ENCODE data around the gene MSGN1. TPM values are rescaled to one million over a fixed set of nuclear protein-coding genes. Genes with fewer than 3 reads are reported as not detected.
"Not testable (repeated sequence)": the region's sequence is repeated elsewhere in the genome, so short reads cannot be mapped to it uniquely, and the experiment has no call there.

MSGN1 gene
- total RNA-seq, 1 experiment from 2014 or later: not detected

DNA sequence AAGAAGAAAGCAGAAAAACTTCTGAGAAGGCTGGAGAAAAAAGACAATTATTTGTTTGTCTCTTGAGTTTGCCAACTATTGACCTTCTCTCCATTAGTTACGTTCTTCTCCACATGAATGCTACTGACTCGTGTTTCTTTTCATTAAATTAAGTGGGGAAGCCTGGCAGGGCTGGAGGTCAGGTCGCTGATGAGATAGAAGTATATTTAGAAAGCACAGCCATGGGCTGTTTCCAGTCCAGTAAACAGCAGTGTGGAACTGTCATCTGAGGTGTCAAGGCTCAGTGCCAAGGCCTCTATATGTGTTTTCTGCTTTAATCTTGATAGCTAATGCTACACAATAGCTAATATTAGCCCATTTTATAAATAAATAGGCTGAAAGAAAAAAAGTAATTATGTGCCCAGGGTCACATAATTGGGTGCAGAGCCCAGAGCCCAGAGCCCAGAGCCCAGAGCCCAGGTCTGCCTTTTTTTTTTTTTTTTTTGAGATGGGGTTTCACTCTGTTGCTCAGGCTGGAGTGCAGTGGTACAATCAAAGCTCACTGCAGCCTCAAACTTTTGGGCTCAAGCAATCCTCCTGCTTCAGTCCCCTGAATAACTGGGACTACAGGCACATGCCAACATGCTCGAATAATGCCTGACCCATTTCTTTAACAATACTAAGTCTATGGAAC lies 6.3 kb downstream of the MSGN1 start:
- no peak overlapping the region for H3K4ac ChIP-seq (ENCODE audit: low read depth, low read length)
- H3K18ac ChIP-seq (ENCODE audit: insufficient read length, low read depth, low read length): no peak overlapping the region
- H3K23ac ChIP-seq (ENCODE audit: insufficient read length, low read depth, low read length): no peak overlapping the region
- Mint-ChIP-seq H3K4me1 (peaks cover 32% of the 10 kb centered on the region in 2 experiments), H3K4me3 (no peak overlapping the region), H3K27me3 (ENCODE audit: low read depth) (peaks cover 42% of the 10 kb centered on the region), H3K36me3 (ENCODE audit: insufficient read depth in 1 of 3, low read depth in 3 of 3) (peaks cover 0 to 4% (median 0%) of the 10 kb centered on the region in 3 experiments; a peak in 1 of 7 replicates), H3K27ac (no peak overlapping the region), H3K9me3 (peaks cover 0 to 4% of the 10 kb centered on the region in 2 experiments; a peak in 3 of 5 replicates)
- H3K4me2 ChIP-seq (ENCODE audit: insufficient read depth, insufficient read length, low read length): no peak overlapping the region
- H2BK12ac ChIP-seq (ENCODE audit: insufficient read length, low read depth, low read length): no peak overlapping the region
- H2AK5ac ChIP-seq (ENCODE audit: insufficient read length, low read length): no peak overlapping the region
- TF ChIP-seq, protein P1, sequence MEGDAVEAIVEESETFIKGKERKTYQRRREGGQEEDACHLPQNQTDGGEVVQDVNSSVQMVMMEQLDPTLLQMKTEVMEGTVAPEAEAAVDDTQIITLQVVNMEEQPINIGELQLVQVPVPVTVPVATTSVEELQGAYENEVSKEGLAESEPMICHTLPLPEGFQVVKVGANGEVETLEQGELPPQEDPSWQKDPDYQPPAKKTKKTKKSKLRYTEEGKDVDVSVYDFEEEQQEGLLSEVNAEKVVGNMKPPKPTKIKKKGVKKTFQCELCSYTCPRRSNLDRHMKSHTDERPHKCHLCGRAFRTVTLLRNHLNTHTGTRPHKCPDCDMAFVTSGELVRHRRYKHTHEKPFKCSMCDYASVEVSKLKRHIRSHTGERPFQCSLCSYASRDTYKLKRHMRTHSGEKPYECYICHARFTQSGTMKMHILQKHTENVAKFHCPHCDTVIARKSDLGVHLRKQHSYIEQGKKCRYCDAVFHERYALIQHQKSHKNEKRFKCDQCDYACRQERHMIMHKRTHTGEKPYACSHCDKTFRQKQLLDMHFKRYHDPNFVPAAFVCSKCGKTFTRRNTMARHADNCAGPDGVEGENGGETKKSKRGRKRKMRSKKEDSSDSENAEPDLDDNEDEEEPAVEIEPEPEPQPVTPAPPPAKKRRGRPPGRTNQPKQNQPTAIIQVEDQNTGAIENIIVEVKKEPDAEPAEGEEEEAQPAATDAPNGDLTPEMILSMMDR (conservative IDR thresholded peaks at IDR 0.05): no peak
- H4K91ac ChIP-seq (ENCODE audit: insufficient read length, low read depth, low read length): no peak overlapping the region
- no peak overlapping the region for H2BK15ac ChIP-seq (ENCODE audit: low read depth, low read length)
- H2BK20ac ChIP-seq (ENCODE audit: low read depth, low read length, poor library complexity, severe bottlenecking): no peak overlapping the region
- H3K27ac ChIP-seq (ENCODE audit: insufficient read length, low read depth, low read length): no peak overlapping the region
- no peaks in the 10 kb centered on the region for H4K20me1 ChIP-seq (ENCODE audit: control insufficient read depth, insufficient read depth, insufficient read length)
- H4K8ac ChIP-seq (replicated peaks; ENCODE audit: insufficient read length, low read depth, low read length): no peak overlapping the region
- no peaks in the 10 kb centered on the region for H3K27me3 ChIP-seq (ENCODE audit: insufficient read depth, low read length)
- peaks cover 3% of the 10 kb centered on the region; the same call in 1 of the 2 replicates for H3K4me1 ChIP-seq (ENCODE audit: insufficient read depth, low read length)
- no peaks in the 10 kb centered on the region for H3K79me2 ChIP-seq (ENCODE audit: insufficient read depth, low read length)
- H3K9me3 ChIP-seq (ENCODE audit: control insufficient read depth, low read depth, low read length): no peaks in the 10 kb centered on the region
- H3K56ac ChIP-seq (ENCODE audit: insufficient read length, low read depth, low read length): no peak overlapping the region
- no peak overlapping the region for H3K9ac ChIP-seq (ENCODE audit: extremely low read depth, insufficient read length, low read length)
- H4K5ac ChIP-seq (ENCODE audit: insufficient read length, low read depth, low read length): no peak overlapping the region
- H2BK120ac ChIP-seq (ENCODE audit: low read depth, low read length, poor library complexity, severe bottlenecking): no peak overlapping the region
- no peak overlapping the region for H3K14ac ChIP-seq (ENCODE audit: insufficient read depth, low read length)
- H2AFZ ChIP-seq (ENCODE audit: low read length): no peak overlapping the region
- H2BK5ac ChIP-seq (ENCODE audit: insufficient read length, low read length): no peak overlapping the region
- H3T11ph ChIP-seq (ENCODE audit: low read length): no peak overlapping the region
- no peaks in the 10 kb centered on the region for H3K79me1 ChIP-seq (ENCODE audit: insufficient read depth, low read depth, low read length, poor library complexity, severe bottlenecking)
- no peak for DNase-seq
- WGBS (ENCODE audit: extremely low coverage, insufficient read length, low lambda C conversion rate): no CpG with 5 or more reads among the region's 4 CpGs
- H3K23me2 ChIP-seq (ENCODE audit: insufficient read length, low read depth, low read length, poor library complexity, severe bottlenecking): no peaks in the 10 kb centered on the region

DNA sequence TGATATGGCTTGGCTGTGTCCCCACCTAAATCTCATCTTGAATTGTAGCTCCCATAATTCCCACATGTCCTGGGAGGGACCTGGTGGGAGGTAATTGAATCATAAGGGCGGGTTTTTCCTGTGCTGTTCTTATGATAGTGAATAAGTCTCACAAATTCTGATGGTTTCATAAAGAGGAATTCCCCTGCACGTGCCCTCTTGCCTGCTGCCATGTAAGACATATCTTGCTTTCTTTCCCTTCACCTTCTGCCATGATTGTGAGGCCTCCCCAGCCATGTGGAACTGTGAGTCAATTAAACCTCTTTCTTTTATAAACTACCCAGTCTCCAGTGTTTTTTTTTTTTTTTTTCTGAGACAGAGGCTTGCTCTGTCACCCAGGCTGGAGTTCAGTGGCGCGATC lies 7.4 kb downstream of the MSGN1 start:
- H3K27ac Mint-ChIP-seq, DNase-seq: not testable (repeated sequence)
- no CpG with 5 or more reads among the region's 4 CpGs for WGBS (ENCODE audit: extremely low coverage, insufficient read length, low lambda C conversion rate)

More for the DNA sequence above, 7.4 kb downstream of the MSGN1 start:
- not testable (repeated sequence) for H3T11ph ChIP-seq (ENCODE audit: low read length); H3K27me3 ChIP-seq (ENCODE audit: insufficient read depth, low read length); H3K9me3 ChIP-seq (ENCODE audit: control insufficient read depth, low read depth, low read length); H3K9ac ChIP-seq (ENCODE audit: extremely low read depth, insufficient read length, low read length); H3K23ac ChIP-seq (ENCODE audit: insufficient read length, low read depth, low read length); H3K14ac ChIP-seq (ENCODE audit: insufficient read depth, low read length); H2BK12ac ChIP-seq (ENCODE audit: insufficient read length, low read depth, low read length); H3K23me2 ChIP-seq (ENCODE audit: insufficient read length, low read depth, low read length, poor library complexity, severe bottlenecking); H4K91ac ChIP-seq (ENCODE audit: insufficient read length, low read depth, low read length); H3K4me1 ChIP-seq (ENCODE audit: insufficient read depth, low read length); H3K27ac ChIP-seq (ENCODE audit: insufficient read length, low read depth, low read length); H3K4me2 ChIP-seq (ENCODE audit: insufficient read depth, insufficient read length, low read length); H2BK20ac ChIP-seq (ENCODE audit: low read depth, low read length, poor library complexity, severe bottlenecking); H3K56ac ChIP-seq (ENCODE audit: insufficient read length, low read depth, low read length); H3K79me1 ChIP-seq (ENCODE audit: insufficient read depth, low read depth, low read length, poor library complexity, severe bottlenecking); H2AK5ac ChIP-seq (ENCODE audit: insufficient read length, low read length); H3K79me2 ChIP-seq (ENCODE audit: insufficient read depth, low read length); H3K36me3 Mint-ChIP-seq (ENCODE audit: insufficient read depth in 1 of 3, low read depth in 3 of 3); H3K4me3 Mint-ChIP-seq; H4K8ac ChIP-seq (replicated peaks; ENCODE audit: insufficient read length, low read depth, low read length); H3K9me3 Mint-ChIP-seq; H2BK120ac ChIP-seq (ENCODE audit: low read depth, low read length, poor library complexity, severe bottlenecking); H3K18ac ChIP-seq (ENCODE audit: insufficient read length, low read depth, low read length); H3K4ac ChIP-seq (ENCODE audit: low read depth, low read length); H4K20me1 ChIP-seq (ENCODE audit: control insufficient read depth, insufficient read depth, insufficient read length); H2BK5ac ChIP-seq (ENCODE audit: insufficient read length, low read length); H2BK15ac ChIP-seq (ENCODE audit: low read depth, low read length); H2AFZ ChIP-seq (ENCODE audit: low read length); H4K5ac ChIP-seq (ENCODE audit: insufficient read length, low read depth, low read length)
- H3K4me1 Mint-ChIP-seq: peaks cover 42 to 43% of the 10 kb centered on the region in 2 experiments
- peaks cover 51% of the 10 kb centered on the region for H3K27me3 Mint-ChIP-seq (ENCODE audit: low read depth)

All from H9 (cell line).